HuH-7.5 (cell line): Measurements from ENCODE around the gene MAML2.

Experiments
- DNase-seq: peaks from one replicate; pipeline ENCODE4 v3.0.0; 2011; ENCODE audit warnings: low spot score

MAML2 gene

DNA sequence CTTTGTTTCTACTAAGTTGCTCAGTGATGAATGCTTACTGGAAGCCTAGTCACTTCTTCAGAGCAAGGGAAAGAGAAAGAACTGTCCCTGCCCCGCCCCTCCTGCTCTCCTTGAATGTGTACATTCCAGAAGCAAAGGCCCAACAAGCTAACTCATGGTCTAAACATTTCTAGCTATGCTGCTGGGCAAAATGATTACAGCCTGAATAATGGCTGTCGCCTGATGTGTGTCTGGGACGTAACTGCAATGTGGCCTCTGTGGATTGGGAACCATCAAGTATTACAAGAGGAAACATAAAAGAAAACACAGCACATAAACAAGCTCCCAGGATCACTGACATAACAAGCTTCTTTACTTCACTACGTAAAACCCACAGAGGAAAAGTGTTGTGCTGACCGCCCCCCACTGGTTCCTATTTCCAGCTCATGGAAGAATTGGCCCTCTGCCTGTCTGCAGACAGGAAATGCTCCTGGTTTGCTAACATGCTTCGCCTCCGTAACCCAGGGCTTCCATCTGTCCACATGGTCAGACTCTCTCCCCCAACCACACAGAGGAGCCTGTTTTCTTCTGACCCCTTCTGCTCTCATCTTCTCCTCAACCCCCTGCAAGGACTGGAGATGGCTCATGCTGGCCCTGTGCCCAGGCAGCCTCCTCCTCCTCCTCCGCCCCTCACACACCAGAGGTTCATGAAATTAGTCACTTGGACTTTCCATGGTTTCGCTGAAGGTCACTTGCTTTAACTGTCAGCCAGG, 187.2 kb downstream of the MAML2 start:
- DNase-seq, result no peak

DNA sequence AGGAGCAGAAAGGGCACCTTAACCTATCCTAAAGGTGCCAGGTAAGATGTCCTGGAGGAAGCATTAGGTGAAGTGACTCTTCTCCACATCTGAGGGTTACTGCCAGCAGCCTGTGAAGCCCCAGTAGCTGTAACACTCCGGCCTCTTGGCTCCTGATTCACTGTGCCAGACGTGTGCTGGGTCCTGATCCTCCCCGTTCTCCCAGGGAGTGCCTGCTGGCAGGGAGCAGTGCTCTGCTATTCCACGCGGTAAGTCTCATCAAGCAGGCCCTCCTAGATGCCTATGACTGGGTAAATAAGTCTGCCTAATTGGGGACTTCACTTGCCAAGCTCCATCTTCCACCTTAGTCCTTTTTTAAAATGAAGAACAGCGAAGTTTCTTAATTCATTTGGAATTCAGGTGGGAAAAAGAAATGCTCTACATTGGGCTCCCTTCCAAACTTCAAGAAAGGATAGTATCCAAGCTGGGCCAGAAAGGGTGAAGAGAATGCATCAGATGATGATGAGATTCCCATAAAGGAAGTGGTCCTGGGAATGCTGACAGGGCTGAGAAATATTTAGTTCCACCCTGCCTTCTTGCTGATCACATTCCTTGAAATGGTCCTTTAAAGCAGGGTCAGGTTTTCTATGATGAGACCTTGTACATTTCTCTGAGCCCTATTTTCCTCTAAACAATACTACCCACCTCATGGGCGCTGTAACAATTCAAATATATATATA, 188.0 kb downstream of the MAML2 start:
- no peak for DNase-seq

DNA sequence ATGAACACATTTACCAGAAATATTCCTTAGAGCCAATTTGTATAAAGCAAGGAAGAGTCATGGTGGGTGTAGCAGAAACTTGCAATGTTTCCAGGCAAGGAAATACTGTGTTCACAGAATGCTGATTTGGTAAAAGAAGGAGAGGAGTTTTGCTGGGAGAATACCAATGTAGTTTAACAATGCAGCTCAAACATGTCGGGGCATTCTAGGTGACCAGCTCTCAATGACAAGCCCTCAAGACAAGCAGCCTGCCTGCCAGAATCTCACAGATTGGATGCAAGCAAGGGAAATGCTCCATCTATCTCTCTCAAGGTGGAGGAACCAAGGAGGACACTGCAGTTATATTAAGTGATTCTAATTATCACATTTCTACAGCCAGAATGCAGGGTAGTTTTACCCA, 190.4 kb downstream of the MAML2 start:
- DNase-seq, result no peak

GRCh38 chr11:96151501-96151900, 191.5 kb downstream of the MAML2 start:
- DNase-seq, result no peak

DNA sequence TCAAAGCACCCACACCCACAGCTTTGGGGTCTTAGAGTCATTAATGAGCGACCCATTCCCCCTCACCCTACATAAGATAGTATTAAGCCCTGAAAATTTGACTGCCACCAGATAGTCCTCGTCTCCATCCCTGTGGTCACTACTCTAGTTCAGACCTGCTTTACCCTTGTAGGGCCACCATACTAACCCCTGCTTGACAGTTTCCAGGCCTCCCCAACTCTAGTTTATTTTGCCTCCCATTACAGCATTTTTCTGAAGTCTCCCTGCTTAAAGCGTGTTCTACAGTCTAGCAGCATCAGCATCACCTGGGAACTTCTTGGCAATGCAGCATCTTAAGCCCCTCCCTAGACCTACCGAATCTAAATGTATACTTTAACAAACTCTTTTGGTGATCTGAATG, 192.4 kb downstream of the MAML2 start:
- no peak for DNase-seq

- no peak for DNase-seq
These were observed 193.0 kb downstream of the MAML2 start for GRCh38 chr11:96149743-96150555.

- DNase-seq, result no peak
These were observed 195.0 kb downstream of the MAML2 start for GRCh38 chr11:96147906-96148486.

GRCh38 chr11:96147186-96147585, 195.8 kb downstream of the MAML2 start:
- no peak for DNase-seq

GRCh38 chr11:96146765-96147164, 196.2 kb downstream of the MAML2 start:
- DNase-seq, result no peak

DNA sequence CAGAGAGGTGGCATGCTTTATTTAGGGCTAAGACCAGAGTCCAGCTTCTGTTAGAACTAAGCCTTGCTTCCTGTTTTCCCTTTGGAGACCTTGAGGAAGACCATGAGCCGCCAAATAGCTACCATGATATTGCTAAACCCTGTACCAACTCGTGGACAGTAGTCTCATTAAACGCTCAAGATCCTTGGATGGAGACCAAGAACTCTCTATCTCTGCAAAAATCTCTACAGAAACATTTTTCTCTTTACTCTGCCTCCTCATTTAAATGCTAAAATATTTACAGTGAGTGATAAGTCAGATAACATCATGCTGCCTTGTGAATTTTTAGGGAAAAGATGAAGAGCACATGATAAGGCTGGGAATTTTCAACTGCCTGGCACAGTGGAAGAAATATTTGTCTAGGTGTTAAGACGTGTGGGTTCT, 197.8 kb downstream of the MAML2 start:
- DNase-seq, result no peak

GRCh38 chr11:96144553-96144952, 198.4 kb downstream of the MAML2 start:
- no peak for DNase-seq

- no peak for DNase-seq
These were observed 199.9 kb downstream of the MAML2 start for GRCh38 chr11:96143041-96143521.

DNA sequence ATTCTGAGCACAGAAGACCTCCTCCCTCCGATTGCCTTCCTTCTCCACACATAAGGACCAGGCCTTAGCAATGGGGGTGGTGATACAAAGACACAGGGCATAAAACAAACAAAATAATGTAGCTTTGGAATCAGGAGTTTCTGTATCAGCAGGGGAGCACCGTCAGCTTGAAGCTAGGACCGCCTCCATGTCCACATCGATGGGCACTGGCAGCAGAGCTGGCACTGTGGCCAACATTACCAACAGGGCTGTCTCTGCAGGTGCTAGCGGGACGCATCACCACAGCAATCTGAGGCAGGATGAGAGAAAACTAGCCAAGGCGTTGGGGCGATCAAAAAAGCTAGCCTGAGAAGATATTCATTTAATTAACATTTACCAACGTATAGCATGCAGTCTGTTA, 201.4 kb downstream of the MAML2 start:
- no peak for DNase-seq

DNA sequence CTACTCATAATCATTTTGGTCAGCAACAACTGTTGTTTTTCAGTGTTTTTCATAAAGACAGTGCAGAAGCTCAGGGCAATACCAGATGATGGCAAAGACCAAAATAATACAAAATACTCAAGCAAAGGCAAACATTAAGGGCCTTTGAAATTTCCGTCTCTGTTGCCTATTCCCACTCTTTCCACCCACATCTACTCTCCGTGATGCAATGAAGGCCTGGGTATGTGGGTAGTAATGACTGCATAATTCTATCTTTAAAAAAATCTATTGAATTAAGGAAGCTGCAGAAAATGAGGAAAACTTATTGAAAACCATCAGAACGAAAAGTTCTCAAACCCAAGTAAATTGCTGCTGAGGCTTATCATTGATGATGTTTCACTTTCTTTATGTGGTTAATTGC, 203.3 kb downstream of the MAML2 start:
- DNase-seq, result no peak

DNA sequence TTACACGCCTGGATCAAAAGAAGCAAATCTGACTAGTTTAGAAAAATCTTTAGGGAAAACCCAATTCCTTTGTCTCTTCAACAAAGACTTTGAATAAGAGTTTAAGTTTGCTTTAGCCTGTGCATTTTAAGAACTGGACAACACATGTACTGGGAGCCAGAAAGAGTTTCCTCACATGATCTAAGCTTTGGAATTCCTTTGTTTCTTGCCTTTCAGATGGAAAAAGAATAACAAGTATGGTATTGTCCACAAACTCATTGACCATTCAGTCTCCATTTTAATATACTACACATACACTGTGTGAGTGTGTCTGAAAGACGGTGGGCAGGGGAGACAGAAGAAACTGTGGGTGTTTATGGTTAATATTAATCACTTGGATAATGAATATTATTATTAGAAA, 205.6 kb downstream of the MAML2 start:
- DNase-seq, result no peak

DNA sequence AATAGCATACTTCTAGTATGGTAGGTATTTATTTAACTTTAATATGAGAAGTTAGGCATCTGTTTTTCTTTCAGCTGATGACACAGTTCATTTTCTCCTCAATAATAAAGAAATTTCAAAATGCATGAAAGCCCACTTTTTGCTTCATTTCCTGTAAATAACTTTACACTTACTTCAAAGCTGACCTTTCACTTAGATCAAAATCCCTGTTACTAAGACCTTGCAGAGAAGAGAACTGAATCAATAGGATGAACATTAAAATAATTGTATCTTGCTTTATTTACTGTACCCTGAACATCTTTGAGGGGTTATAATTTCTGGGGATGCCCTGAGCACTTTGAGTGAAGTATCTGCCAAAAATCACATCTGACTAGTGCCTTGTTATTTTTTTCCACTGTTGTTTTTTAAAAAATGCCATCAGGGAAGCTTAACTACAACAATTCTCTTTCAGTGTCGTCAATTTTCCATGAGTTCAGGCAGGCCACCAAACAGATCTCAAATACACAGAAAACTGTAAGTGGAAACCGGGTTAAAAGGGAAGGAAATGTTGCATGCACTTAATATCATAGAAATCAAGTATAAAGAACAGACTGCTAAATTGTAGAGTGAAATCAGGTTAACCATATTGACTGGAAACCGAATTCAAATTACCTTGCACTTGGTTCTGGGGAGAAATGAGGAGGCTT, 206.2 kb downstream of the MAML2 start:
- no peak for DNase-seq

DNA sequence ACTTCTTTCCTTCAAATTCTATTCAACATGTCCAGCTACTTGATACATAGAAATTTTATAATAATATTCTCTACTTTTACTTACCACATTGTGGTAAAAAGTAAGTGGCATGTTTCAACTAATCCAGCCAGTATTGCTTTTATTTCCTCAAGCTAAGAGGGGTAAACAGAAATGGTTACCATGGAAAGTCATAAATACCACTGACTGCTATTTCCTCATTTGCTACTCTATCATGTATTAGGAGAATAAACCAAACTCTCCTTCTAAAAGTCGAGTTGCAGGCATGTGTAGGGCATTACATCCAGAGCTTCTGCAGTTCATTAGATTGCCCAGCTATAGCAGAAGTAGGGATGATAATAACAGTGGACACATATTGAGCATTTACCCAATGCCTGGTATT, 208.4 kb downstream of the MAML2 start:
- DNase-seq, result no peak

GRCh38 chr11:96132437-96132836, 210.6 kb downstream of the MAML2 start:
- no peak for DNase-seq

DNA sequence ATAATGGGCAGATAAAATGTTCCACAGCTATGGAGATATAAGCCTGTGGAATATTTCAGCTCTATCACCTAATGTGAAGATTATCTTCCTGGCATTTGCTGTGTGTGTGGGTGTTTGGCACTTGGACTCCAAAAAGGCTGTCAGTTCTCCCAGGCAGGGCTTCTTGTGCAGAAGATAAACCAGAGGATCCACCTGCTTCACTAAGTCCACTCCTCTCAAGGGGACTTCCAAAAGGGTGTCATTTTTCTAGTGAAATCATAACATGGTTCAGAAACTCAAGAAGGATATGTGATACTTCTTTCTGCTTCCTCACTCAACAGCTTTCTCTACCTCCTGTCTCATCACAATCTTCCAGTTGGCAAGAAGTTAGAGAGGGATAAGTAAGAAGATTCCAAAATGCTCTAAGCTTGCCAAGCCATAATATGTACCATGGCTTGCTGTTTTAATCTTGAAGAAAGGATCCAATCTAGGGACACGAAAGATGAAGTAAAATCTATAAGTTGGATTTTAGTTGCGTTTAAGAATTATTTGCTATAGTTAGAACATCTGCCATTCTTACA, 212.9 kb downstream of the MAML2 start:
- DNase-seq, result no peak

DNA sequence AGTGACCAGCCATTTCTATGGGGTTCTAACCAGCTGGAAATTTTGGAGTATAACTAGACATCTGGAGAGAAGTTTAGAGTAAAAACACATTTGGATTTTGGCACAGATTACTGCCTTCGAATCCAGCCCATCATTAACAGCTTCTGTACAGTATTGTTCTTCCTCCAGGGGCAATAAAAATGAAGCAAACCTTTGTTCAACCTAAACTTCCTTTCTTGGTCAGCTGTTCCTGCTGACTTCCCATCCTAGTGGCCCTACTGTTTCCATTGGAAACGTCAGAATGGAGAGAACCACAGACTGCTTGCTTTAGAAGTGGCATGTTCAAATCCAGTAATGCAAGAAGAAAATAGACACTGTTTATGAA, 215.4 kb downstream of the MAML2 start:
- no peak for DNase-seq

DNA sequence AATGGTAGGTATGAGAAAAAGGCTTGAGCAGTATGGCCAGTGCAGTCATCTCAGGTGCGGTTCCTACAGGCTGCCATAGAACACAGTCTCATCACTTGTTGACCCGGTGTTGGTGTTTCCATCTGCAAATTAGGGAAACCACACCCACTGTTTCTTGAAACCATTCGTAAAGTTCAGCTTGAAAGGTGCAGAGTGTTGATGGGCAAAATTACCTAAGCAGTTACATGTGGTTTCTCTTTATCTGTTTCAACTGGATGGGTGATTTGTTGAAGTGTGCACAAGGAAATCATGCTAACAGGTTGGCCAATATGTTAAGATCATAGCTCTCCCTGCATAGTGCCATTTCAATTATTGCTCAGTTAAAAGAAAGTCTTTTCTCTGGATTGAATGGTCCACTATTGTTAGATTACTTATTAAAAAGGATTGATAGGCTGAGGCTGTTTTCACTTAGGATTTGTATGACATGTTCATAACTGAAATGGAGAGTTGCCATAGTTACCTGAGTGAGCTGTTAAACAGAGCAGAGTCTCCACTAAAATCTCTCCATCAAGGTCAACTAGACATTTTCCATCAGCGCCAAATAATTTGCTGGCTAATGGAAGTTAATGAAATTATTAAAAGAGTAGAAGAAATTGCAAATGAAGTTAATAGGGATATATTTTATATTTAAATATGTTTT, 215.9 kb downstream of the MAML2 start:
- no peak for DNase-seq
